Right kidney (tissue), 9 donors: Measurements from ENCODE around the gene CT45A2.
"Not testable (repeated sequence)": the region's sequence is repeated elsewhere in the genome, so short reads cannot be mapped to it uniquely, and the experiment has no call there.

ENCODE experiments used
- DNase-seq: peaks from one replicate; pipeline ENCODE4 v3.0.0-alpha.2; 2016
- long read RNA-seq, 8 donors: transcript quantifications; one replicate each; lab custom pipeline, GENCODE V29; 2026

The CT45A2 gene, protein sequence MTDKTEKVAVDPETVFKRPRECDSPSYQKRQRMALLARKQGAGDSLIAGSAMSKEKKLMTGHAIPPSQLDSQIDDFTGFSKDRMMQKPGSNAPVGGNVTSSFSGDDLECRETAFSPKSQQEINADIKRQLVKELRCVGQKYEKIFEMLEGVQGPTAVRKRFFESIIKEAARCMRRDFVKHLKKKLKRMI
- long read RNA-seq, donor 1, result 0 reads
- long read RNA-seq, donor 2, result 0 reads
- long read RNA-seq, donor 3, result 0 reads
- long read RNA-seq, donor 4, result 0 reads
- long read RNA-seq, donor 5, result 0 reads
- long read RNA-seq, donor 6, result 0 reads
- long read RNA-seq, donor 7, result 0 reads
- long read RNA-seq, donor 8, result 0 reads

DNA sequence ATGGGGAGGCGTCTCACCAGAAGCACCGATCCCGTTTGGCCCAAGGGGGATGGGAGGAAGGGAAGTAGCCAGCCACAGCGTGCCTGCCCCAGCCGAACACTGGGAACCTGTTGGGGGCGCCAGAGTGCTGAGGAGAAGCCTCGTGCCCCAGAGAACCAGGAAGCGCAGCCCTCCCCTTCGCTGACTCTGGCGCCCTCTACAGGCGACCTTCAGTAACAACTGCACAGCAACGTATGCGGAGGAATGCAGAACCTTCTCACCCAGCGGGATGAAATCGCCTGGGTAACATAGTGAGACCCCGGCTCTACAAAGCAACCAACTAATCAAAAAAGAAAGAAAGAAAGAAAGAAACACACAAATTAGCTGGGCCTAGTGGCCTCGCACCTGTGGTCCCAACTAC lies at the start of gene CT45A2:
CT45A2 (minus strand) TSS at position 101 of the 400 bp plus-strand sequence. CDS start 3,747 bp downstream, outside the sequence.
- not testable (repeated sequence) for DNase-seq

DNA sequence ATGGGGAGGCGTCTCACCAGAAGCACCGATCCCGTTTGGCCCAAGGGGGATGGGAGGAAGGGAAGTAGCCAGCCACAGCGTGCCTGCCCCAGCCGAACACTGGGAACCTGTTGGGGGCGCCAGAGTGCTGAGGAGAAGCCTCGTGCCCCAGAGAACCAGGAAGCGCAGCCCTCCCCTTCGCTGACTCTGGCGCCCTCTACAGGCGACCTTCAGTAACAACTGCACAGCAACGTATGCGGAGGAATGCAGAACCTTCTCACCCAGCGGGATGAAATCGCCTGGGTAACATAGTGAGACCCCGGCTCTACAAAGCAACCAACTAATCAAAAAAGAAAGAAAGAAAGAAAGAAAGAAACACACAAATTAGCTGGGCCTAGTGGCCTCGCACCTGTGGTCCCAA lies 34.6 kb upstream of the CT45A2 start, which contains the start of gene CT45A8:
CT45A8 (minus strand) TSS at position 101 of the 400 bp plus-strand sequence. CDS start 3,755 bp downstream, outside the sequence.
- DNase-seq, result not testable (repeated sequence)

DNA sequence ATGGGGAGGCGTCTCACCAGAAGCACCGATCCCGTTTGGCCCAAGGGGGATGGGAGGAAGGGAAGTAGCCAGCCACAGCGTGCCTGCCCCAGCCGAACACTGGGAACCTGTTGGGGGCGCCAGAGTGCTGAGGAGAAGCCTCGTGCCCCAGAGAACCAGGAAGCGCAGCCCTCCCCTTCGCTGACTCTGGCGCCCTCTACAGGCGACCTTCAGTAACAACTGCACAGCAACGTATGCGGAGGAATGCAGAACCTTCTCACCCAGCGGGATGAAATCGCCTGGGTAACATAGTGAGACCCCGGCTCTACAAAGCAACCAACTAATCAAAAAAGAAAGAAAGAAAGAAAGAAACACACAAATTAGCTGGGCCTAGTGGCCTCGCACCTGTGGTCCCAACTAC lies 17.4 kb upstream of the CT45A2 start, which contains the start of gene CT45A7:
CT45A7 (minus strand) TSS at position 101 of the 400 bp plus-strand sequence. CDS start 3,747 bp downstream, outside the sequence.
- not testable (repeated sequence) for DNase-seq

DNA sequence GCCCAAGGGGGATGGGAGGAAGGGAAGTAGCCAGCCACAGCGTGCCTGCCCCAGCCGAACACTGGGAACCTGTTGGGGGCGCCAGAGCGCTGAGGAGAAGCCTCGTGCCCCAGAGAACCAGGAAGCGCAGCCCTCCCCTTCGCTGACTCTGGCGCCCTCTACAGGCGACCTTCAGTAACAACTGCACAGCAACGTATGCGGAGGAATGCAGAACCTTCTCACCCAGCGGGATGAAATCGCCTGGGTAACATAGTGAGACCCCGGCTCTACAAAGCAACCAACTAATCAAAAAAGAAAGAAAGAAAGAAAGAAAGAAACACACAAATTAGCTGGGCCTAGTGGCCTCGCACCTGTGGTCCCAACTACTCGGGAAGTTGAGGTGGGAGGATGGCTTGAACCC lies 17.1 kb downstream of the CT45A2 start, which contains the start of gene CT45A6:
CT45A6 (minus strand) TSS at position 101 of the 400 bp plus-strand sequence. CDS start 3,794 bp downstream, outside the sequence.
- not testable (repeated sequence) for DNase-seq

DNA sequence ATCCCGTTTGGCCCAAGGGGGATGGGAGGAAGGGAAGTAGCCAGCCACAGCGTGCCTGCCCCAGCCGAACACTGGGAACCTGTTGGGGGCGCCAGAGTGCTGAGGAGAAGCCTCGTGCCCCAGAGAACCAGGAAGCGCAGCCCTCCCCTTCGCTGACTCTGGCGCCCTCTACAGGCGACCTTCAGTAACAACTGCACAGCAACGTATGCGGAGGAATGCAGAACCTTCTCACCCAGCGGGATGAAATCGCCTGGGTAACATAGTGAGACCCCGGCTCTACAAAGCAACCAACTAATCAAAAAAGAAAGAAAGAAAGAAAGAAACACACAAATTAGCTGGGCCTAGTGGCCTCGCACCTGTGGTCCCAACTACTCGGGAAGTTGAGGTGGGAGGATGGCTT lies 34.4 kb downstream of the CT45A2 start, which contains the start of gene CT45A5:
CT45A5 (minus strand) TSS at position 101 of the 400 bp plus-strand sequence. CDS start 3,774 bp downstream, outside the sequence.
- not testable (repeated sequence) for DNase-seq

DNA sequence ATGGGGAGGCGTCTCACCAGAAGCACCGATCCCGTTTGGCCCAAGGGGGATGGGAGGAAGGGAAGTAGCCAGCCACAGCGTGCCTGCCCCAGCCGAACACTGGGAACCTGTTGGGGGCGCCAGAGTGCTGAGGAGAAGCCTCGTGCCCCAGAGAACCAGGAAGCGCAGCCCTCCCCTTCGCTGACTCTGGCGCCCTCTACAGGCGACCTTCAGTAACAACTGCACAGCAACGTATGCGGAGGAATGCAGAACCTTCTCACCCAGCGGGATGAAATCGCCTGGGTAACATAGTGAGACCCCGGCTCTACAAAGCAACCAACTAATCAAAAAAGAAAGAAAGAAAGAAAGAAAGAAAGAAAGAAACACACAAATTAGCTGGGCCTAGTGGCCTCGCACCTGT lies 51.7 kb downstream of the CT45A2 start, which contains the start of gene CT45A3:
CT45A3 (minus strand) TSS at position 101 of the 400 bp plus-strand sequence. CDS start 3,747 bp downstream, outside the sequence.
- not testable (repeated sequence) for DNase-seq
